Pancreas (tissue), 10 donors: ENCODE data around the gene NXPH2. TPM values are rescaled to one million over a fixed set of nuclear protein-coding genes. Genes with fewer than 3 reads are reported as not detected.

Experiments used
- ATAC-seq, 4 donors: fragments of 200-7000 bp; cut with Tn5 transposase; one replicate each; pipeline versions ENCODE4 v1.8.0 to v1.9.1; 2020; ENCODE audit warnings: mild to moderate bottlenecking in 4 of 4, moderate library complexity in 4 of 4
- DNase-seq, 6 donors: peaks; one replicate each; pipeline ENCODE4 v3.0.0-alpha.2; 2020
- FAIRE-seq: peaks from 2 replicates; lab custom pipeline; 2012; peaks lifted over from hg19 to GRCh38; lab: Jason Lieb, UNC
- H3K27ac ChIP-seq, 4 donors: fragments of 200-600 bp; sonication (generic); 1 replicate in 3 of 4; 2 replicates in 1 of 4; pipeline versions ENCODE4 v1.5.0 to v1.8.0; 2020
- H3K27me3 ChIP-seq, 4 donors: fragments of 200-600 bp; one replicate each; pipeline ENCODE4 v1.8.0; 2021
- H3K36me3 ChIP-seq, 3 donors: fragments of 200-600 bp; sonication (generic) in 1 of 3; one replicate each; pipeline versions ENCODE4 v1.5.0 to v1.8.0; 2020 to 2021
- H3K4me1 ChIP-seq, 3 donors: fragments of 200-600 bp; one replicate each; pipeline ENCODE4 v1.8.0; 2021
- H3K4me3 ChIP-seq, 4 donors: fragments of 200-600 bp; sonication (generic) in 2 of 4; one replicate each; pipeline versions ENCODE4 v1.5.0 to v1.8.0; 2020 to 2021
- H3K9me3 ChIP-seq, 4 donors: fragments of 200-600 bp; one replicate each; pipeline ENCODE4 v1.8.0; 2021
- WGBS, 2 donors: extraction: QIAGEN DNeasy Blood & Tissue Kit; methylation state at CpG; one replicate each; pipeline ENCODE4 v1.1.7; 2013; 5-methylcytosine and 5-hydroxymethylcytosine counted together
- intact Hi-C, 3 donors: fragments of 100-400 bp; cut with DNase I; formaldehyde crosslinking; loops; one replicate each; pipeline versions ENCODE4 v1.11.1 to v1.14.2; 2022
- polyA plus RNA-seq, 2 donors: library from polyadenylated mRNA; stranded (reverse); fragments of 200-250 nt; gene quantifications; one replicate each; pipeline ENCODE4 v1.2.3, GENCODE V29; 2013
- total RNA-seq, 6 donors: library from RNA; stranded (reverse); fragmentation: NEBNext Ultra II Directional in 4 of 6; extraction: Animal tissue kit (Norgen Biotek cat#: 25700) in 4 of 6; gene quantifications; one replicate each; pipeline versions ENCODE4 v1.2.1 to v1.2.4, GENCODE V29; 2021 to 2023
- TF ChIP-seq, protein P1 (sequence below), 4 donors: fragments of 200-600 bp; sonication (generic) in 3 of 4; IDR thresholded peaks; one replicate each; pipeline versions ENCODE4 v1.5.0 to v1.8.0; 2021; ENCODE audit warnings: antibody characterized with exemption in 4 of 4
- donor health status: healthy with polysubstance abuse.
- donor health status: DM: no; HTN: no; CAD: no; lungs with moderate emphysema.
- donor health status: DM: no; HTN: no; CAD: no.
- donor health status: control.
- donor health status: control.
- donor health status: Bipolar disorder and iron deficiency.
- donor health status: DM: yes; HTN: yes; CAD: no.
- donor health status: DM: no; HTN: no; CAD: no.
- donor health status: DM: no; HTN: no; CAD: no.
- donor health status: DM: yes; HTN: yes; CAD: no.

Gene NXPH2
- total and polyA plus RNA-seq, 8 donors, result 0.19 TPM; not detected in 7

DNA sequence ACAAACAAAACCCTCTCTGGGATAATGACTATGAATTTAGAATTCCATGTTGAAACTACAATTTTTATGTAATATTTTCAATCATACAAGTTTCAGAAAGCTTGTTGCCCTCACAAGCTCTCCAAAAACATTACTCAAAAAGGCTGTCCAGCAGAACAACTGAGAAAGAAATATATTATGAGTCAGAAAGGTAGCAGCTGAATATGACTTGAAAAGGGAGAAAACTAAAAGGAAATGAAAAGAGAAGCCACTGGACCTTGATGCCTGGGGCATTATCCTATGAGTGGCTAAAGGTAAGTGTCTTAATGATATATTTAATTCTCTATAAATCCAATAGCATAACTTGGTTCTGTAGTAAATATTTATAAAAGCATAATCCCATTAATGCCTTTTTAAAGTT lies 61.8 kb downstream of the NXPH2 start:
- no peak for DNase-seq
- no peak overlapping the region for H3K4me3 ChIP-seq
- no peak for ATAC-seq
- no peaks in the 10 kb centered on the region for H3K36me3 ChIP-seq
- no peak for FAIRE-seq
- H3K27ac ChIP-seq, result no peak overlapping the region
- H3K4me1 ChIP-seq, result no peaks in the 10 kb centered on the region
- intact Hi-C loops, result no loop called here
- no peaks in the 10 kb centered on the region for H3K27me3 ChIP-seq
- no peaks in the 10 kb centered on the region for H3K9me3 ChIP-seq
- TF ChIP-seq, protein P1, sequence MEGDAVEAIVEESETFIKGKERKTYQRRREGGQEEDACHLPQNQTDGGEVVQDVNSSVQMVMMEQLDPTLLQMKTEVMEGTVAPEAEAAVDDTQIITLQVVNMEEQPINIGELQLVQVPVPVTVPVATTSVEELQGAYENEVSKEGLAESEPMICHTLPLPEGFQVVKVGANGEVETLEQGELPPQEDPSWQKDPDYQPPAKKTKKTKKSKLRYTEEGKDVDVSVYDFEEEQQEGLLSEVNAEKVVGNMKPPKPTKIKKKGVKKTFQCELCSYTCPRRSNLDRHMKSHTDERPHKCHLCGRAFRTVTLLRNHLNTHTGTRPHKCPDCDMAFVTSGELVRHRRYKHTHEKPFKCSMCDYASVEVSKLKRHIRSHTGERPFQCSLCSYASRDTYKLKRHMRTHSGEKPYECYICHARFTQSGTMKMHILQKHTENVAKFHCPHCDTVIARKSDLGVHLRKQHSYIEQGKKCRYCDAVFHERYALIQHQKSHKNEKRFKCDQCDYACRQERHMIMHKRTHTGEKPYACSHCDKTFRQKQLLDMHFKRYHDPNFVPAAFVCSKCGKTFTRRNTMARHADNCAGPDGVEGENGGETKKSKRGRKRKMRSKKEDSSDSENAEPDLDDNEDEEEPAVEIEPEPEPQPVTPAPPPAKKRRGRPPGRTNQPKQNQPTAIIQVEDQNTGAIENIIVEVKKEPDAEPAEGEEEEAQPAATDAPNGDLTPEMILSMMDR (IDR thresholded peaks at IDR 0.05), result no peak

DNA sequence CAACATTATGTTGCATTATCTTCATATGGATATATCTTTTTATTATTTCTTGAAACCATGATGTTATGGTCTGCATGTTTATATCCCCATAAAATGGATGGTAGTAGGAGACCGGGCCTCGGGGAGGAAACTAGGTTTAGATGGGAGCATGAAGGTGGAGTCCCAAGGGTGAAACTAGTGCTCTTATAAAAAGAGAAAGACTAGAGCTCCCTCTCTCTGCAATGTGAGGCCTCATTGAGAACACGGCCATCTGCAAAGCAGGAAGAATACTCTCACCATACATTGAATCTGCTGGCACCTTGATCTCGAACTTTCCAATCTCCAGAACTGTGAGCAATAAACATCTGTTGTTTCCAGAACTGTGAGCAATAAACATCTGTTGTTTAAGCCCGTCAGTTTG lies 64.0 kb downstream of the NXPH2 start:
- FAIRE-seq, result no peak
- H3K9me3 ChIP-seq, result no peaks in the 10 kb centered on the region
- WGBS, 2 donors, result 77 to 81% methylated on average over 5 of the region's 5 CpGs
- no peak overlapping the region for H3K27ac ChIP-seq
- no peaks in the 10 kb centered on the region for H3K27me3 ChIP-seq
- intact Hi-C loops, result no loop called here
- H3K36me3 ChIP-seq, result no peaks in the 10 kb centered on the region
- H3K4me1 ChIP-seq, result no peaks in the 10 kb centered on the region
- no peak for ATAC-seq
- H3K4me3 ChIP-seq, result no peak overlapping the region
- DNase-seq, result no peak
- TF ChIP-seq, protein P1 (IDR thresholded peaks at IDR 0.05), result no peak

DNA sequence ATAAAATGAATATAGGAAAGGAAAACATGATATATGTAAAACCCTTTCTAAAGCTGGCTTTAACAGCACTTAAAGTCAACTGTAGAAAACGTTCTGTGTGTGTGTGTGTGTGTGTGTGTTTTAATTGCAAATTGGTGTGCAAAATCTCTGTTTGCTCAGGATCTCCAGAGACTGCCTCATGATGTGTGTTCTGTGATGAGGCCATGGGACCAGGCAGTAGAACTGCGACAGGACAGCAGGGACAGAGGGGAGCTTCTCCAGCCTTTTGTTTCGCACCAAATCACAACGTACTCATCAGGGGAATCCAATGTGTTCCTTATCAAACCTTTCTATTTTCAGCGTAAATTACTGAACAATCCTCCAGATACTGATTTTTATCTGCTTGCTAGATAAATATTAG lies 66.7 kb downstream of the NXPH2 start:
- TF ChIP-seq, protein P1 (IDR thresholded peaks at IDR 0.05), result no peak
- ATAC-seq (no peak), FAIRE-seq (no peak), DNase-seq (no peak)
- Histone ChIP-seq H3K9me3 (no peaks in the 10 kb centered on the region), H3K4me3 (no peak overlapping the region), H3K27me3 (no peaks in the 10 kb centered on the region), H3K27ac (no peak overlapping the region), H3K36me3 (no peaks in the 10 kb centered on the region), H3K4me1 (no peaks in the 10 kb centered on the region)
- intact Hi-C loops, result no loop called here
- 55 to 61% methylated on average over 5 of the region's 5 CpGs for WGBS, 2 donors

DNA sequence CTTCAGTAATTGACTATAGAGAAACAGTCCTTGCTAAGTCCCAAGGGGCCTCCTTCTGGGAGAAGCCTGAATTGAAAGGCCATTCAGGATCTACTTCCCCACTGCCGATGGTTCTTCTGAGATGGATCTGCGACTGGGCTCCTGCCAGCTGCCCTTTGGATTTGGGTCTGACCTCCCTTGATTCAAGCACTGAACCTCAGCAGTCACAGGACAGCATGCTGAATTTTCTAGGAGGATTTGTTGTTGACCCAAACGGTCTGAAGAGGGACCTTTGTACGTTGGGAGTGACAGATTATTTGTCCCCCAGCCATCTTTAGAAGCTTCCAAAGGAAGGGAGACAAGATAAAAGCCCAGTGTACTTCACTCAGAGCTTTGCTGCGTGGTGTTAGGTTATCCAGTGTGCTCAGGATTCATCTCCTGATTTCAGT lies 67.1 kb downstream of the NXPH2 start:
- DNase-seq, result no peak
- no peaks in the 10 kb centered on the region for H3K4me1 ChIP-seq
- no peak for FAIRE-seq
- TF ChIP-seq, protein P1 (IDR thresholded peaks at IDR 0.05), result no peak
- H3K4me3 ChIP-seq, result no peak overlapping the region
- no peaks in the 10 kb centered on the region for H3K36me3 ChIP-seq
- ATAC-seq, result no peak
- no peaks in the 10 kb centered on the region for H3K9me3 ChIP-seq
- no peak overlapping the region for H3K27ac ChIP-seq
- 80 to 81% methylated on average over 5 of the region's 5 CpGs for whole genome bisulfite sequencing, 2 donors
- intact Hi-C loops, result no loop called here
- no peaks in the 10 kb centered on the region for H3K27me3 ChIP-seq

DNA sequence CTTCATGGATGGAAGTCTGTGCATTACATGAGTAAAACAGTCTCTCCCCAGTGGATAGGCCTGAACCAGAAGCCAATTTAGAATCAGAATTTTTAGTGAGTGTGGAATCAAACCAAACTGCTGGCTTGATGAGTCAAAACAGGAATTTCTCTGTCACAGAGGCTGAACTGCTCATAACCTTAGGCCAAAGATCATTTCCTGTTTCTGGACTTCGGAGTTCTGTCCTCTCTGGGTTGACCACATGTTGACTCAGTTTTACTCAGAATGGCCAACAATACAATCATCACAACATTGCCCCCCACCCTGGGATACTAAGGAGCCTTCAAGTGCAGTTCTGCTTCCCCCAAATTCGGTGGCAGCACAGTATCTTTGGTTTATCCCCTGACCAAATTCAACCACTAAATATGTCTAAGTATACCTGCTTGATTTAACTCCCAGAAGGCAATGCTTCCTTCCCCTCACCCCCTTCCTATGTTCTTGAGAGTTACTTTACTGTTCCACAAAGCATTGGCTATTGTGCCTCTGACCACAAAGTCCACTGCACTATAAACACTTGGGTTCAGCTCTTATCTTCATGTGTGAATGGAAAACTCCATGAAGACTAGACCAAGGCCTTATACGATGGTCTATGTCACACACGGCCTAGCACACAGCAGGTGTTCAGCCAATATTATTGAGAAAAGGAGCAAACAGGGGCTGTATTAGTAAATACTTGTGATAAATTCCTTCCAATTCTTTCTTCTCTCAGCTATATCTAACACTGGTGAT lies 67.8 kb downstream of the NXPH2 start:
- no peak overlapping the region for H3K4me3 ChIP-seq
- FAIRE-seq, result no peak
- H3K36me3 ChIP-seq, result no peaks in the 10 kb centered on the region
- H3K27ac ChIP-seq, result no peak overlapping the region
- H3K4me1 ChIP-seq, result no peaks in the 10 kb centered on the region
- H3K9me3 ChIP-seq, result no peaks in the 10 kb centered on the region
- TF ChIP-seq, protein P1 (IDR thresholded peaks at IDR 0.05), result no peak
- DNase-seq, result no peak
- 71 to 78% methylated on average over 4 of the region's 4 CpGs for WGBS, 2 donors
- H3K27me3 ChIP-seq, result no peaks in the 10 kb centered on the region
- intact Hi-C loops, result no loop called here
- ATAC-seq, result peak in 1 of 4 donors; percentile 42
